Activated CD8-positive, alpha-beta memory T cell treated with anti-CD3 and anti-CD28 coated beads, Interleukin-2, amount 50 U/mL, for 4 hours (primary cell): ENCODE results near the gene ADAMTS15.
"Not testable (repeated sequence)": the region's sequence is repeated elsewhere in the genome, so short reads cannot be mapped to it uniquely, and the experiment has no call there.

Experiments used
- DNase-seq: peaks from one replicate; pipeline ENCODE4 v3.0.0-alpha.2; 2020

ADAMTS15 gene

GRCh38 chr11:130438401-130439159, 9.9 kb upstream of the ADAMTS15 start:
- not testable (repeated sequence) for DNase-seq

- no peak for DNase-seq
These were observed 9.3 kb upstream of the ADAMTS15 start for GRCh38 chr11:130439160-130439519.

GRCh38 chr11:130439876-130440275, 8.6 kb upstream of the ADAMTS15 start:
- no peak for DNase-seq

- DNase-seq: no peak
These were observed 6.7 kb upstream of the ADAMTS15 start for GRCh38 chr11:130441719-130442118.

GRCh38 chr11:130442737-130443136, 5.7 kb upstream of the ADAMTS15 start:
- DNase-seq: no peak

GRCh38 chr11:130445788-130446187, 2.7 kb upstream of the ADAMTS15 start:
- no peak for DNase-seq

- DNase-seq: no peak
These were observed 418 bp upstream of the ADAMTS15 start for GRCh38 chr11:130448039-130448415.

- no peak for DNase-seq
These were observed 1.0 kb downstream of the ADAMTS15 start for GRCh38 chr11:130449310-130449990.

GRCh38 chr11:130449996-130450769, 1.7 kb downstream of the ADAMTS15 start:
- no peak for DNase-seq

GRCh38 chr11:130451231-130452019, 3.0 kb downstream of the ADAMTS15 start:
- no peak for DNase-seq

- no peak for DNase-seq
These were observed 3.7 kb downstream of the ADAMTS15 start for GRCh38 chr11:130452176-130452575.

- no peak for DNase-seq
These were observed 4.5 kb downstream of the ADAMTS15 start for GRCh38 chr11:130452940-130453339.

- DNase-seq: no peak
These were observed 6.2 kb downstream of the ADAMTS15 start for GRCh38 chr11:130454491-130455252.

GRCh38 chr11:130455483-130456127, 7.2 kb downstream of the ADAMTS15 start:
- DNase-seq: no peak

- no peak for DNase-seq
These were observed 7.8 kb downstream of the ADAMTS15 start for GRCh38 chr11:130456286-130456685.

GRCh38 chr11:130457623-130458409, 9.4 kb downstream of the ADAMTS15 start:
- DNase-seq: no peak

- DNase-seq: no peak
These were observed 9.9 kb downstream of the ADAMTS15 start for GRCh38 chr11:130458410-130458729.

- DNase-seq: no peak
These were observed 11.1 kb downstream of the ADAMTS15 start for GRCh38 chr11:130459521-130459920.

GRCh38 chr11:130462101-130462885, 13.8 kb downstream of the ADAMTS15 start:
- DNase-seq: no peak

- no peak for DNase-seq
These were observed 14.5 kb downstream of the ADAMTS15 start for GRCh38 chr11:130462931-130463330.
